Measurements from ENCODE around the gene ZFP36L1.

DNA sequence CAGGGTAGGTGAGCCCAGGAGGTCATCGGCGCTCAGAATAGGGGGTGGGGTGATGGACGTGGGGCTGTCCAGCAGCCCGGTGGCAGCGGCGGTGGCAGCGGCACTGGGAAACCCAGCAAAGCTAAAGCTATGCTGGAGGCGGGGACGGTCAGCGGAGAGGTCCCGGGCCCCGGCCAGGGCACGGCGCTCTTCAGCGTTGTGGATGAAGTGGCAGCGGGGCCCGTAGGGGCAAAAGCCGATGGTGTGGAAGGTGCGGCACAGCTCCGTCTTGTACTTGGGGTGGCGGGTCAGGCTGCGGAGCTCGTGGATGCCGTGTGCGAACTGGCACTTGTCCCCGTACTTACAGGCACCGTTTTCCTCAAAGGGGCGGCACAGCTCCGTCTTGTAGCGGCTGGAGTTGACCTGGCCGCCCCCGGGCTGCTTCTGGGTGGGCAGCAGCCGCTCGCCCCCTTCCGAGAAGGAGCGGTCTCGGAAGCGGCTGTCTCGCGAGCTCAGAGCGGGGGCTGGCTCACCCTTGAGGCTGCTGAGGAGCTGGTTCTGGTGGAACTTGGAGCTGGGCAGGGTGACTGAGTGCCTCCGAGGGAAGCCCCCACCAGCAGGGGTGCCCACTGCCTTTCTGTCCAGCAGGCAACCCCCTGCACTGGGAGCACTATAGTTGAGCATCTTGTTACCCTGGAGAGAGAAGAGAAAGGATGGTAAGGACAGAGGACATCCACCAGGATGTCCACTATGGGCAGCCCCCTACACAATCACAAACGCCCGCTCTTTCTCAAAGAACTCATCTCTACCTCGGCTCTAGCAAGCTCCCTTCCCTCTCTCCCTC lies 2.8 kb downstream of the ZFP36L1 start:
- TF ChIP-seq, protein P1, sequence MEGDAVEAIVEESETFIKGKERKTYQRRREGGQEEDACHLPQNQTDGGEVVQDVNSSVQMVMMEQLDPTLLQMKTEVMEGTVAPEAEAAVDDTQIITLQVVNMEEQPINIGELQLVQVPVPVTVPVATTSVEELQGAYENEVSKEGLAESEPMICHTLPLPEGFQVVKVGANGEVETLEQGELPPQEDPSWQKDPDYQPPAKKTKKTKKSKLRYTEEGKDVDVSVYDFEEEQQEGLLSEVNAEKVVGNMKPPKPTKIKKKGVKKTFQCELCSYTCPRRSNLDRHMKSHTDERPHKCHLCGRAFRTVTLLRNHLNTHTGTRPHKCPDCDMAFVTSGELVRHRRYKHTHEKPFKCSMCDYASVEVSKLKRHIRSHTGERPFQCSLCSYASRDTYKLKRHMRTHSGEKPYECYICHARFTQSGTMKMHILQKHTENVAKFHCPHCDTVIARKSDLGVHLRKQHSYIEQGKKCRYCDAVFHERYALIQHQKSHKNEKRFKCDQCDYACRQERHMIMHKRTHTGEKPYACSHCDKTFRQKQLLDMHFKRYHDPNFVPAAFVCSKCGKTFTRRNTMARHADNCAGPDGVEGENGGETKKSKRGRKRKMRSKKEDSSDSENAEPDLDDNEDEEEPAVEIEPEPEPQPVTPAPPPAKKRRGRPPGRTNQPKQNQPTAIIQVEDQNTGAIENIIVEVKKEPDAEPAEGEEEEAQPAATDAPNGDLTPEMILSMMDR (IDR thresholded peaks at IDR 0.05), result peak in 1 of 4 experiments; percentile 13
- no peak for TF ChIP-seq POLR2A (IDR thresholded peaks at IDR 0.05)
